ENCODE data around the gene NCS1.

NCS1 gene

GRCh38 chr9:130219661-130220096 is 47.5 kb downstream of the NCS1 start:
- peak overlapping the region; percentile 92 to 93 (median 93) for H3K27ac Mint-ChIP-seq
- H3K4me3 Mint-ChIP-seq: no peak overlapping the region
- TF ChIP-seq CTCF (IDR thresholded peaks at IDR 0.05; ENCODE audit: unreplicated experiment in 3 of 3): no peak
- peaks cover 34% of the 10 kb centered on the region for H3K4me1 Mint-ChIP-seq
- H3K36me3 Mint-ChIP-seq (ENCODE audit: low read depth): peaks cover 16% of the 10 kb centered on the region
- no peaks in the 10 kb centered on the region for H3K27me3 Mint-ChIP-seq (ENCODE audit: low read depth)
- no peaks in the 10 kb centered on the region for H3K9me3 Mint-ChIP-seq

GRCh38 chr9:130220352-130220751 is 48.1 kb downstream of the NCS1 start:
- peak overlapping the region; percentile 92 to 93 (median 93) for H3K27ac Mint-ChIP-seq
- peak; percentile 39 to 49 (median 48) for TF ChIP-seq CTCF (IDR thresholded peaks at IDR 0.05; ENCODE audit: unreplicated experiment in 3 of 3)
- no peaks in the 10 kb centered on the region for H3K9me3 Mint-ChIP-seq
- H3K27me3 Mint-ChIP-seq (ENCODE audit: low read depth): no peaks in the 10 kb centered on the region
- peaks cover 29% of the 10 kb centered on the region for H3K4me1 Mint-ChIP-seq
- peaks cover 20% of the 10 kb centered on the region for H3K36me3 Mint-ChIP-seq (ENCODE audit: low read depth)
- peak overlapping the region; percentile 5 to 46 (median 21) for H3K4me3 Mint-ChIP-seq

GRCh38 chr9:130222833-130223232 is 50.6 kb downstream of the NCS1 start:
- H3K27me3 Mint-ChIP-seq (ENCODE audit: low read depth): no peaks in the 10 kb centered on the region
- TF ChIP-seq CTCF (IDR thresholded peaks at IDR 0.05; ENCODE audit: unreplicated experiment in 3 of 3): no peak
- H3K9me3 Mint-ChIP-seq: peaks cover 5% of the 10 kb centered on the region
- no peak overlapping the region for H3K4me3 Mint-ChIP-seq
- peaks cover 42% of the 10 kb centered on the region for H3K36me3 Mint-ChIP-seq (ENCODE audit: low read depth)
- H3K27ac Mint-ChIP-seq: peak overlapping the region in 2 of 3 experiments; percentile 57 to 73
- H3K4me1 Mint-ChIP-seq: peaks cover 29% of the 10 kb centered on the region

GRCh38 chr9:130225071-130225470 is 52.9 kb downstream of the NCS1 start:
- Mint-ChIP-seq H3K4me3 (no peak overlapping the region), H3K27ac (no peak overlapping the region), H3K36me3 (ENCODE audit: low read depth) (peaks cover 51% of the 10 kb centered on the region), H3K27me3 (ENCODE audit: low read depth) (no peaks in the 10 kb centered on the region), H3K9me3 (peaks cover 5% of the 10 kb centered on the region), H3K4me1 (peaks cover 16% of the 10 kb centered on the region)
- no peak for TF ChIP-seq CTCF (IDR thresholded peaks at IDR 0.05; ENCODE audit: unreplicated experiment in 3 of 3)

- H3K27me3 Mint-ChIP-seq (ENCODE audit: low read depth): no peaks in the 10 kb centered on the region
- no peak for TF ChIP-seq CTCF (IDR thresholded peaks at IDR 0.05; ENCODE audit: unreplicated experiment in 3 of 3)
- no peak overlapping the region for H3K4me3 Mint-ChIP-seq
- H3K36me3 Mint-ChIP-seq (ENCODE audit: low read depth): peaks cover 53% of the 10 kb centered on the region
- peaks cover 11% of the 10 kb centered on the region for H3K4me1 Mint-ChIP-seq
- peaks cover 5% of the 10 kb centered on the region for H3K9me3 Mint-ChIP-seq
- H3K27ac Mint-ChIP-seq: no peak overlapping the region
Observed at GRCh38 chr9:130225586-130225985, 53.4 kb downstream of the NCS1 start.

- TF ChIP-seq CTCF (IDR thresholded peaks at IDR 0.05; ENCODE audit: unreplicated experiment in 3 of 3): no peak
- Mint-ChIP-seq H3K27me3 (ENCODE audit: low read depth) (no peaks in the 10 kb centered on the region), H3K36me3 (ENCODE audit: low read depth) (peaks cover 53% of the 10 kb centered on the region), H3K4me3 (no peak overlapping the region), H3K4me1 (peaks cover 11% of the 10 kb centered on the region), H3K9me3 (peaks cover 5% of the 10 kb centered on the region), H3K27ac (no peak overlapping the region)
Observed at GRCh38 chr9:130226112-130226511, 53.9 kb downstream of the NCS1 start.
